ENCODE measurements around the gene PDCD7.
"Not testable (repeated sequence)": the region's sequence is repeated elsewhere in the genome, so short reads cannot be mapped to it uniquely, and the experiment has no call there.

DNA sequence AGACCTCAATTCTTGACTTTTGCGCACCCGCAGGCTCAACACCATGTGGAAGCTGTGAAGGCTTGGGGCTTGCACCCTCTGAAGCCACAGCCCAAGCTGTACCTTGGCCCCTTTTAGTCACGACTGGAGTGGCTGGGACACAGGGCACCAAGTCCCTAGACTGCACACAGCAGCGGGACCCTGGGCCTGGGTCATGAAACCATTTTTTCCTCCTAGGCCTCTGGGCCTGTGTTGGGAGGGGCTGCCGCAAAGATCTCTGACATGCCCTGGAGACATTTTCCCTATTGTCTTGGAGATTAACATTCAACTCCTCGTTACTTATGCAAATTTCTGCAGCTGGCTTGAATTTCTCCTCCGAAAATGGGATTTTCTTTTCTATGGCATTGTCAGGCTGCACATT is 3.5 kb upstream of the PDCD7 start:
- not testable (repeated sequence) for TF ChIP-seq EZH2 (IDR thresholded peaks at IDR 0.05; ENCODE audit: borderline replicate concordance, low read depth, low read length, severe bottlenecking)
- TF ChIP-seq, protein P1, sequence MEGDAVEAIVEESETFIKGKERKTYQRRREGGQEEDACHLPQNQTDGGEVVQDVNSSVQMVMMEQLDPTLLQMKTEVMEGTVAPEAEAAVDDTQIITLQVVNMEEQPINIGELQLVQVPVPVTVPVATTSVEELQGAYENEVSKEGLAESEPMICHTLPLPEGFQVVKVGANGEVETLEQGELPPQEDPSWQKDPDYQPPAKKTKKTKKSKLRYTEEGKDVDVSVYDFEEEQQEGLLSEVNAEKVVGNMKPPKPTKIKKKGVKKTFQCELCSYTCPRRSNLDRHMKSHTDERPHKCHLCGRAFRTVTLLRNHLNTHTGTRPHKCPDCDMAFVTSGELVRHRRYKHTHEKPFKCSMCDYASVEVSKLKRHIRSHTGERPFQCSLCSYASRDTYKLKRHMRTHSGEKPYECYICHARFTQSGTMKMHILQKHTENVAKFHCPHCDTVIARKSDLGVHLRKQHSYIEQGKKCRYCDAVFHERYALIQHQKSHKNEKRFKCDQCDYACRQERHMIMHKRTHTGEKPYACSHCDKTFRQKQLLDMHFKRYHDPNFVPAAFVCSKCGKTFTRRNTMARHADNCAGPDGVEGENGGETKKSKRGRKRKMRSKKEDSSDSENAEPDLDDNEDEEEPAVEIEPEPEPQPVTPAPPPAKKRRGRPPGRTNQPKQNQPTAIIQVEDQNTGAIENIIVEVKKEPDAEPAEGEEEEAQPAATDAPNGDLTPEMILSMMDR (IDR thresholded peaks at IDR 0.05; ENCODE audit: borderline replicate concordance, extremely low read depth, low read length, poor library complexity, severe bottlenecking): not testable (repeated sequence)
